GM12878 (cell line): Measurements from ENCODE around the gene MAGI1.

Source experiments
- BACH1 ChIP-seq: fragments of 450-650 bp; IDR thresholded peaks from 2 replicates; pipeline ENCODE4 v1.6.1; 2017; ENCODE audit warnings: mild to moderate bottlenecking, borderline replicate concordance
- BCL11A ChIP-seq: IDR thresholded peaks from 2 replicates; pipeline ENCODE4 v1.6.1; 2011; ENCODE audit warnings: low read depth, low read length
- BRCA1 ChIP-seq: IDR thresholded peaks from 2 replicates; pipeline ENCODE4 v1.6.1; 2011; ENCODE audit warnings: low read depth, low read length, improper control_type of control experiment
- CTCF ChIP-seq, 3 experiments: IDR thresholded peaks in 2 of 3; conservative IDR thresholded peaks in 1 of 3; 2 replicates each; pipeline ENCODE4 v1.5.1; 2011; ENCODE audit warnings: low read depth in 3 of 3, low read length in 3 of 3, mild to moderate bottlenecking in 3 of 3, control low read depth in 2 of 3, moderate library complexity in 2 of 3, inconsistent platforms in 1 of 3, mixed read lengths in 1 of 3; ENCODE audit not compliant: control insufficient read depth in 2 of 3, insufficient read depth in 1 of 3; ENCODE audit errors: extremely low read depth in 1 of 3
- GABPA ChIP-seq: IDR thresholded peaks from 2 replicates; pipeline ENCODE4 v1.6.1; 2014; ENCODE audit warnings: antibody characterized with exemption, low read depth, mild to moderate bottlenecking, inconsistent platforms
- HDAC6 ChIP-seq: fragments of 200-600 bp; sonication (generic); IDR thresholded peaks from one replicate; pipeline ENCODE4 v1.8.0; 2017; ENCODE audit warnings: antibody characterized with exemption; ENCODE audit not compliant: unreplicated experiment
- JUND ChIP-seq: IDR thresholded peaks from 2 replicates; pipeline ENCODE4 v1.6.1; 2012; ENCODE audit warnings: low read depth, mild to moderate bottlenecking, low read length, improper control_type of control experiment, moderate library complexity
- MYC ChIP-seq: IDR thresholded peaks from 2 replicates; pipeline ENCODE4 v1.6.1; 2011; ENCODE audit warnings: mild to moderate bottlenecking, low read length, moderate library complexity, inconsistent platforms; ENCODE audit not compliant: insufficient read depth, insufficient replicate concordance, insufficient read length, severe bottlenecking
- NFIC ChIP-seq: IDR thresholded peaks from 2 replicates; pipeline ENCODE4 v1.6.1; 2012; ENCODE audit warnings: low read depth, mild to moderate bottlenecking, inconsistent platforms, low read length, moderate library complexity
- POLR2A ChIP-seq: IDR thresholded peaks from 2 replicates; pipeline ENCODE4 v1.6.1; 2011; ENCODE audit warnings: low read depth, mild to moderate bottlenecking, low read length
- REST ChIP-seq: IDR thresholded peaks from 2 replicates; pipeline ENCODE4 v1.6.1; 2012; ENCODE audit warnings: mild to moderate bottlenecking, low read depth, low read length
- ZBTB11 ChIP-seq: fragments of 450-650 bp; formaldehyde crosslinking; IDR thresholded peaks from 2 replicates; pipeline ENCODE4 v1.5.0; 2022; ENCODE audit warnings: mild to moderate bottlenecking, missing genetic modification characterization
- ZBTB4 ChIP-seq: fragments of 450-650 bp; formaldehyde crosslinking; IDR thresholded peaks from 2 replicates; pipeline ENCODE4 v1.4.0; 2022; ENCODE audit warnings: mild to moderate bottlenecking, moderate library complexity

- TF ChIP-seq POLR2A (no peak), NFIC (no peak), JUND (no peak), REST (no peak), CTCF (IDR thresholded peaks at IDR 0.05 in 2 of 3, conservative IDR thresholded peaks at IDR 0.05 in 1 of 3; ENCODE audit: control insufficient read depth in 2 of 3, extremely low read depth in 1 of 3, insufficient read depth in 1 of 3, low read depth in 3 of 3, low read length in 3 of 3) (no peak), ZBTB4 (CRISPR knock-in tag) (no peak), BACH1 (no peak), BRCA1 (no peak), MYC (no peak), GABPA (no peak), ZBTB11 (CRISPR knock-in tag) (no peak), BCL11A (no peak), HDAC6 (no peak)
These were observed 450.9 kb downstream of the MAGI1 start for GRCh38 chr3:65587650-65588439.
